K562 (cell line): ENCODE measurements around the gene CTDSPL. TPM values are rescaled to one million over a fixed set of nuclear protein-coding genes. Genes with fewer than 3 reads are reported as not detected.

Experiments used
- CREBBP ChIP-seq: IDR thresholded peaks from one replicate; pipeline ENCODE4 v1.6.1; 2012; ENCODE audit warnings: low read depth, mild to moderate bottlenecking, control low read depth, inconsistent platforms, low read length
- EWSR1 ChIP-seq: fragments of 450-650 bp; IDR thresholded peaks from 2 replicates; pipeline ENCODE4 v1.6.1; 2018; ENCODE audit warnings: borderline replicate concordance, mild to moderate bottlenecking, low read depth, moderate library complexity; ENCODE audit not compliant: partially characterized antibody
- FOXA3 ChIP-seq, 2 experiments: fragments of 450-650 bp in 1 of 2; sonication (generic) in 1 of 2; formaldehyde crosslinking; IDR thresholded peaks in 1 of 2; conservative IDR thresholded peaks in 1 of 2; 2 replicates each; pipeline versions ENCODE4 v1.4.0 to v1.8.0; 2020 to 2022; ENCODE audit warnings: mild to moderate bottlenecking in 2 of 2, missing genetic modification reagents in 1 of 2
- MAFG ChIP-seq: fragments of 450-650 bp; conservative IDR thresholded peaks from 2 replicates; pipeline ENCODE4 v1.6.1; 2016; ENCODE audit warnings: missing genetic modification characterization, missing compliant biosample characterization
- MLX ChIP-seq, 2 experiments: fragments of 450-650 bp in 1 of 2; sonication (generic) in 1 of 2; formaldehyde crosslinking; conservative IDR thresholded peaks; 2 replicates each; pipeline versions ENCODE4 v1.4.0 to v1.8.1; 2020 to 2022; ENCODE audit warnings: mild to moderate bottlenecking in 1 of 2, missing genetic modification reagents in 1 of 2
- PHF20 ChIP-seq: fragments of 450-650 bp; IDR thresholded peaks from 2 replicates; pipeline ENCODE4 v1.6.1; 2018; ENCODE audit not compliant: partially characterized antibody
- PRPF4 ChIP-seq: fragments of 200-400 bp; formaldehyde crosslinking; IDR thresholded peaks from one replicate; pipeline ENCODE4 v1.6.1; 2017; ENCODE audit warnings: low read length, low read depth, mild to moderate bottlenecking; ENCODE audit not compliant: insufficient read depth, poor library complexity, severe bottlenecking
- RNF219 ChIP-seq: fragments of 250-450 bp; sonication (Bioruptor Pico); IDR thresholded peaks from 2 replicates; pipeline ENCODE4 v1.5.0; 2022; ENCODE audit warnings: mild to moderate bottlenecking
- SRSF9 ChIP-seq: fragments of 200-400 bp; formaldehyde crosslinking; IDR thresholded peaks from 2 replicates; pipeline ENCODE4 v1.6.1; 2017; ENCODE audit warnings: low read depth, low read length, borderline replicate concordance
- STAT5A ChIP-seq: IDR thresholded peaks from 2 replicates; pipeline ENCODE4 v1.6.1; 2012; ENCODE audit warnings: low read length, inconsistent platforms, borderline replicate concordance
- TBL1XR1 ChIP-seq, 2 experiments: IDR thresholded peaks; 2 replicates each; pipeline ENCODE4 v1.6.1; 2012; ENCODE audit warnings: improper control_type of control experiment in 2 of 2, low read length in 2 of 2, mild to moderate bottlenecking in 1 of 2
- TCF7L2 ChIP-seq: fragments of 150-350 bp; IDR thresholded peaks from 2 replicates; pipeline ENCODE4 v1.6.1; 2016; ENCODE audit warnings: low read depth, mild to moderate bottlenecking, low read length, moderate library complexity
- ZBTB11 ChIP-seq, 3 experiments: fragments of 200-800 bp in 1 of 3; fragments of 250-450 bp in 1 of 3; fragments of 450-650 bp in 1 of 3; sonication (Bioruptor Pico) in 1 of 3; sonication (Bioruptor generic) in 1 of 3; formaldehyde crosslinking in 1 of 3; IDR thresholded peaks; 2 replicates each; pipeline versions ENCODE4 v1.6.1 to v1.8.0; 2016 to 2022; ENCODE audit warnings: mild to moderate bottlenecking in 2 of 3, missing genetic modification characterization in 2 of 3, missing compliant biosample characterization in 1 of 3, moderate library complexity in 1 of 3
- ZNF121 ChIP-seq: sonication (generic); formaldehyde crosslinking; conservative IDR thresholded peaks from 2 replicates; pipeline ENCODE4 v1.8.0; 2022; ENCODE audit warnings: missing genetic modification reagents
- ZNF165 ChIP-seq: fragments of 250-450 bp; sonication (Bioruptor Pico); IDR thresholded peaks from 2 replicates; pipeline ENCODE4 v1.4.0; 2020; ENCODE audit warnings: borderline replicate concordance
- ZNF311 ChIP-seq: fragments of 250-450 bp; sonication (Bioruptor Pico); IDR thresholded peaks from 2 replicates; pipeline ENCODE4 v1.4.0; 2020; ENCODE audit warnings: mild to moderate bottlenecking, moderate library complexity
- ZNF395 ChIP-seq: fragments of 200-800 bp; sonication (Bioruptor generic); IDR thresholded peaks from 2 replicates; pipeline ENCODE4 v1.6.1; 2017; ENCODE audit warnings: missing genetic modification characterization, missing compliant biosample characterization
- ZNF79 ChIP-seq: fragments of 250-450 bp; sonication (Bioruptor Pico); IDR thresholded peaks from 2 replicates; pipeline ENCODE4 v1.4.0; 2020; ENCODE audit warnings: low read depth, mild to moderate bottlenecking, moderate library complexity
- polyA plus RNA-seq, 8 experiments: library from polyadenylated mRNA; depleted of rRNA in 4 of 8; stranded (reverse) in 5 of 8; unstranded in 3 of 8; fragments of >200 nt; fragmentation: Nextera tagmentation in 2 of 8; fragmentation: Illumina TruSeq in 1 of 8; extraction: Ambion mirVana in 2 of 8; extraction: Trizol in 1 of 8; gene quantifications; 2 replicates each; pipeline versions ENCODE4 v1.2.1 to v1.2.3, GENCODE V29; 2011 to 2014; ENCODE audit warnings: inconsistent platforms in 1 of 8, missing spikeins in 1 of 8
- total RNA-seq, 7 experiments: library from RNA; depleted of rRNA in 6 of 7; stranded (reverse); fragments of >200 nt in 6 of 7; fragmentation: Illumina TruSeq in 2 of 7; extraction: Trizol in 2 of 7; gene quantifications; 2 replicates each; pipeline versions ENCODE4 v1.2.1 to v1.2.3, GENCODE V29; 2011 to 2021; ENCODE audit warnings: low replicate concordance in 1 of 7

CTDSPL gene
- total and polyA plus RNA-seq, 9 of the 15 experiments (the other 6 are each of a cell fraction or from before 2014, with no cell fraction given): 5.1 to 19.3 (median 11.3) TPM

GRCh38 chr3:37986479-37987314, 125.0 kb downstream of the CTDSPL start (continued):
- TF ChIP-seq ZBTB11 (CRISPR knock-in tag; IDR thresholded peaks at IDR 0.05) (peak in 1 of 3 experiments; percentile 0; a peak in 1 of 6 replicates), ZNF395 (CRISPR knock-in tag) (peak; percentile 90), FOXA3 (CRISPR knock-in tag; conservative IDR thresholded peaks at IDR 0.05 in 1 of 2, IDR thresholded peaks at IDR 0.05 in 1 of 2) (peak; percentile 100), ZNF121 (no peak), CREBBP (no peak), STAT5A (peak; percentile 96), PHF20 (no peak), TBL1XR1 (IDR thresholded peaks at IDR 0.05; ENCODE audit: low read length in 2 of 2) (peak; percentile 87 to 96), ZNF311 (CRISPR knock-in tag) (no peak; the same call in none of the 2 replicates), SRSF9 (no peak), PRPF4 (no peak), TCF7L2 (0 out of 2 replicates have a peak, but pooled peaks have one; percentile 25), MLX (CRISPR knock-in tag; conservative IDR thresholded peaks at IDR 0.05) (0 out of 4 replicates have a peak, but pooled peaks of 1 of the 2 experiments have one; percentile 11), MAFG (tag) (peak; percentile 46; the same call in 1 of the 2 replicates), RNF219 (CRISPR knock-in tag) (no peak), ZNF165 (CRISPR knock-in tag) (no peak), EWSR1 (no peak), ZNF79 (no peak)
